Measurements from ENCODE around the gene DNAJA3. TPM values are rescaled to one million over a fixed set of nuclear protein-coding genes. Genes with fewer than 3 reads are reported as not detected.

DNAJA3 gene
- total and polyA plus RNA-seq, 2 of the 4 experiments (the other 2 are of a cell fraction), result 38.0 to 40.2 TPM

DNA sequence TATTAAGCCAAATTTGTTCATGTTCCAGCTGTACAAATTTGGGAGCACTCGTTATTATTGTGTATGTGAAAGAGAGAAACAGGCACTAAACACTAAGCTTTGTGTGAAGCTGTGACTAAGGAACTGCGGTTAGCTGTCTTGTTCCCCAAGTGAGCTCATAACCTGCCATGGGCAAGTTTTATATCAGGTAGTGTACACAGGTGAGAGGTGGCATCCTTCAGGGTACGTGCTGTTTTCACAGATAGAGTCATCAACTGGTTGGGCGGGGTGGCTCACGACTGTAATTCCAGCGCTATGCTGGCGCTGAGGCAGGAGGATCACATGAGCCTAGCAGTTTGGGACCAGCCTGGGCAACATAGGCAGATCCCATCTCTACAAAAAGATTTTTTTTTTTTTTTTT, 2.8 kb downstream of the DNAJA3 start:
- Histone ChIP-seq H3K27me3 (ENCODE audit: control insufficient read depth, insufficient read depth, low read length) (no peaks in the 10 kb centered on the region), H3K27ac (ENCODE audit: insufficient read depth, low read length) (no peak overlapping the region), H3K4me2 (ENCODE audit: low read depth, low read length) (no peak overlapping the region), H2BK120ac (ENCODE audit: low read depth, low read length) (no peak overlapping the region), H3K23ac (ENCODE audit: low read depth, low read length) (no peak overlapping the region), H4K8ac (ENCODE audit: low read depth in 2 of 2, low read length in 2 of 2) (no peak overlapping the region), H4K20me1 (ENCODE audit: insufficient read depth, low read length) (peaks cover 16% of the 10 kb centered on the region; the same call in 1 of the 2 replicates), H2AK9ac (replicated peaks; ENCODE audit: low read depth, low read length, poor library complexity) (no peak overlapping the region), H3K36me3 (ENCODE audit: control insufficient read depth, insufficient read depth, low read length) (peaks cover 7% of the 10 kb centered on the region), H2BK20ac (ENCODE audit: low read depth, low read length) (no peak overlapping the region), H3K9ac (ENCODE audit: low read depth, low read length) (no peak overlapping the region), H3K18ac (ENCODE audit: low read depth, low read length) (no peak overlapping the region), H3K9me3 (ENCODE audit: control insufficient read depth, insufficient read depth, low read length) (no peaks in the 10 kb centered on the region), H3K79me1 (ENCODE audit: low read depth in 1 of 2, low read length in 2 of 2) (peaks cover 22 to 54% of the 10 kb centered on the region in 2 experiments), H2BK15ac (ENCODE audit: low read depth, low read length) (no peak overlapping the region), H3K4ac (ENCODE audit: low read depth, low read length) (no peak overlapping the region), H2AFZ (replicated peaks; ENCODE audit: low read length, poor library complexity) (no peak overlapping the region), H3K56ac (ENCODE audit: extremely low read depth, insufficient read depth, low read length) (no peak overlapping the region), H3K9me1 (ENCODE audit: insufficient read depth, low read length) (peaks cover 16% of the 10 kb centered on the region), H3K4me1 (ENCODE audit: control insufficient read depth, insufficient read depth, low read length) (peaks cover 5% of the 10 kb centered on the region; the same call in 1 of the 2 replicates), H4K91ac (ENCODE audit: insufficient read depth, low read depth, low read length) (no peak overlapping the region), H4K5ac (ENCODE audit: low read depth, low read length) (no peak overlapping the region), H2AK5ac (ENCODE audit: low read depth, low read length) (no peak overlapping the region), H2BK5ac (ENCODE audit: low read depth, low read length, poor library complexity, severe bottlenecking) (no peak overlapping the region), H3K14ac (replicated peaks; ENCODE audit: low read depth, low read length) (no peak overlapping the region), H3K4me3 (ENCODE audit: insufficient read depth, low read depth, low read length) (no peak overlapping the region)
- no peak for ATAC-seq (ENCODE audit: low read depth)
- WGBS, 2 experiments (ENCODE audit: extremely low coverage in 2 of 2, insufficient read length in 1 of 2), result 100% methylated on average over 1 of the region's 7 CpGs; no CpG with 5 or more reads in 1 of the 2 experiments
- no peak for TF ChIP-seq RFX5 (IDR thresholded peaks at IDR 0.05; ENCODE audit: low read depth, low read length)
- no peak for TF ChIP-seq POLR2A (IDR thresholded peaks at IDR 0.05; ENCODE audit: low read depth, low read length)
- no peak for TF ChIP-seq MAZ (IDR thresholded peaks at IDR 0.05; ENCODE audit: borderline replicate concordance, low read depth, low read length)
- TF ChIP-seq, protein P1, sequence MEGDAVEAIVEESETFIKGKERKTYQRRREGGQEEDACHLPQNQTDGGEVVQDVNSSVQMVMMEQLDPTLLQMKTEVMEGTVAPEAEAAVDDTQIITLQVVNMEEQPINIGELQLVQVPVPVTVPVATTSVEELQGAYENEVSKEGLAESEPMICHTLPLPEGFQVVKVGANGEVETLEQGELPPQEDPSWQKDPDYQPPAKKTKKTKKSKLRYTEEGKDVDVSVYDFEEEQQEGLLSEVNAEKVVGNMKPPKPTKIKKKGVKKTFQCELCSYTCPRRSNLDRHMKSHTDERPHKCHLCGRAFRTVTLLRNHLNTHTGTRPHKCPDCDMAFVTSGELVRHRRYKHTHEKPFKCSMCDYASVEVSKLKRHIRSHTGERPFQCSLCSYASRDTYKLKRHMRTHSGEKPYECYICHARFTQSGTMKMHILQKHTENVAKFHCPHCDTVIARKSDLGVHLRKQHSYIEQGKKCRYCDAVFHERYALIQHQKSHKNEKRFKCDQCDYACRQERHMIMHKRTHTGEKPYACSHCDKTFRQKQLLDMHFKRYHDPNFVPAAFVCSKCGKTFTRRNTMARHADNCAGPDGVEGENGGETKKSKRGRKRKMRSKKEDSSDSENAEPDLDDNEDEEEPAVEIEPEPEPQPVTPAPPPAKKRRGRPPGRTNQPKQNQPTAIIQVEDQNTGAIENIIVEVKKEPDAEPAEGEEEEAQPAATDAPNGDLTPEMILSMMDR (conservative IDR thresholded peaks at IDR 0.05; ENCODE audit: low read depth, low read length), result no peak
- TF ChIP-seq RAD21 (IDR thresholded peaks at IDR 0.05; ENCODE audit: low read length), result no peak
- TF ChIP-seq BHLHE40 (IDR thresholded peaks at IDR 0.05; ENCODE audit: low read depth, low read length), result no peak
- TF ChIP-seq FOS (IDR thresholded peaks at IDR 0.05; ENCODE audit: low read depth, low read length), result no peak
- TF ChIP-seq, protein P2, sequence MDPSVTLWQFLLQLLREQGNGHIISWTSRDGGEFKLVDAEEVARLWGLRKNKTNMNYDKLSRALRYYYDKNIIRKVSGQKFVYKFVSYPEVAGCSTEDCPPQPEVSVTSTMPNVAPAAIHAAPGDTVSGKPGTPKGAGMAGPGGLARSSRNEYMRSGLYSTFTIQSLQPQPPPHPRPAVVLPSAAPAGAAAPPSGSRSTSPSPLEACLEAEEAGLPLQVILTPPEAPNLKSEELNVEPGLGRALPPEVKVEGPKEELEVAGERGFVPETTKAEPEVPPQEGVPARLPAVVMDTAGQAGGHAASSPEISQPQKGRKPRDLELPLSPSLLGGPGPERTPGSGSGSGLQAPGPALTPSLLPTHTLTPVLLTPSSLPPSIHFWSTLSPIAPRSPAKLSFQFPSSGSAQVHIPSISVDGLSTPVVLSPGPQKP (IDR thresholded peaks at IDR 0.05; ENCODE audit: borderline replicate concordance, low read depth, low read length), result no peak
- TF ChIP-seq NFE2L2 (IDR thresholded peaks at IDR 0.05; ENCODE audit: low read depth, low read length), result no peak
- TF ChIP-seq MXI1 (IDR thresholded peaks at IDR 0.05; ENCODE audit: borderline replicate concordance, low read depth, low read length), result no peak
- POLR2A ChIA-PET (ENCODE audit: unreplicated experiment), result no interaction called here
- CTCF ChIA-PET, result interaction anchor here (0.9 kb wide), 1 partner anchor 13 kb away, joined by 4 read pairs; no protein-coding TSS in a partner anchor
- dilution Hi-C loops (cut with HindIII; ENCODE audit: low sequenced_read_pairs, unreplicated experiment), result no loop called here
- no TSS peak for BruUV-seq (replicated peaks)
- DNase-seq, result no peak
- intact Hi-C loops (cut with micrococcal nuclease), result no loop called here
- in situ Hi-C loops (cut with MboI; ENCODE audit: low sequenced_read_pairs), result no loop called here
